B cell (primary cell): ENCODE results near the gene PIGB. TPM values are rescaled to one million over a fixed set of nuclear protein-coding genes. Genes with fewer than 3 reads are reported as not detected.

Experiments
- ATAC-seq: fragments of 200-7000 bp; cut with Tn5 transposase; one replicate; pipeline ENCODE4 v1.10.0; 2021; ENCODE audit warnings: low read depth, mild to moderate bottlenecking, moderate number of reproducible peaks, moderate library complexity
- CTCF ChIA-PET: fragments of 350-600 bp; sonication (Branson Sonifier 250); formaldehyde crosslinking; loops from one replicate; lab custom pipeline; 2021; ENCODE audit warnings: antibody characterized with exemption, inconsistent platforms; lab: Charles Lee
- POLR2A ChIA-PET: fragments of 350-600 bp; sonication (Branson Sonifier 250); formaldehyde crosslinking; loops from one replicate; lab custom pipeline; 2021; ENCODE audit warnings: antibody characterized with exemption; lab: Charles Lee
- DNase-seq: peaks from one replicate; pipeline ENCODE4 v3.0.0; 2013
- H2AFZ ChIP-seq: 2 replicates; pipeline ENCODE4 v1.6.1; 2012; ENCODE audit warnings: mild to moderate bottlenecking, low read depth, low read length; ENCODE audit not compliant: insufficient read depth, poor library complexity, severe bottlenecking
- H3K27ac ChIP-seq, 2 donors: 1 replicate in 1 of 2; 2 replicates in 1 of 2; pipeline ENCODE4 v1.5.1; 2012 to 2013; ENCODE audit warnings: low read length in 2 of 2, mild to moderate bottlenecking in 2 of 2, moderate library complexity in 1 of 2
- H3K27me3 ChIP-seq, 4 experiments: fragments of 200-600 bp in 1 of 4; sonication (generic) in 1 of 4; replicated peaks in 1 of 4; 1 replicate in 2 of 4; 2 replicates in 2 of 4; pipeline versions ENCODE4 v1.6.1 to v1.7.0; 2013 to 2016; ENCODE audit warnings: low read length in 3 of 4, mild to moderate bottlenecking in 2 of 4, mixed read lengths in 1 of 4, moderate library complexity in 1 of 4; ENCODE audit not compliant: insufficient read depth in 4 of 4, control insufficient read depth in 3 of 4; ENCODE audit errors: control extremely low read depth in 1 of 4
- H3K36me3 ChIP-seq, 2 experiments: replicated peaks in 1 of 2; 1 replicate in 1 of 2; 2 replicates in 1 of 2; pipeline versions ENCODE4 v1.6.1 to v1.7.1; 2013; ENCODE audit warnings: low read length in 1 of 2; ENCODE audit not compliant: insufficient read depth in 2 of 2, control insufficient read depth in 1 of 2; ENCODE audit errors: control extremely low read depth in 1 of 2, extremely low read depth in 1 of 2
- H3K4me1 ChIP-seq, 2 donors: fragments of 200-600 bp in 1 of 2; sonication (generic) in 1 of 2; 1 replicate in 1 of 2; 2 replicates in 1 of 2; pipeline versions ENCODE4 v1.5.1 to v1.6.1; 2013 to 2017; ENCODE audit warnings: low read length in 2 of 2; ENCODE audit not compliant: control insufficient read depth in 2 of 2, insufficient read depth in 2 of 2
- H3K4me2 ChIP-seq: replicated peaks from 2 replicates; pipeline ENCODE3; 2012; ENCODE audit warnings: mild to moderate bottlenecking, low read depth, low read length; ENCODE audit not compliant: poor library complexity, severe bottlenecking
- H3K4me3 ChIP-seq, 5 experiments: fragments of 200-600 bp in 1 of 5; sonication (generic) in 1 of 5; 1 replicate in 3 of 5; 2 replicates in 2 of 5; pipeline versions ENCODE4 v1.5.1 to v1.7.0; 2011 to 2016; ENCODE audit warnings: low read length in 4 of 5, mild to moderate bottlenecking in 4 of 5, low read depth in 2 of 5, control low read depth in 1 of 5, moderate library complexity in 1 of 5; ENCODE audit not compliant: insufficient read depth in 1 of 5; ENCODE audit errors: control extremely low read depth in 1 of 5, extremely low read depth in 1 of 5
- H3K79me2 ChIP-seq: fragments of 200-600 bp; sonication (generic); one replicate; pipeline ENCODE4 v1.6.0; 2016; ENCODE audit warnings: low read length; ENCODE audit not compliant: control insufficient read depth, insufficient read depth
- H3K9ac ChIP-seq: fragments of 200-600 bp; sonication (generic); 2 replicates; pipeline ENCODE4 v1.6.1; 2017; ENCODE audit warnings: mild to moderate bottlenecking, low read length, moderate library complexity
- H3K9me3 ChIP-seq, 3 donors: one replicate each; pipeline versions ENCODE4 v1.6.1 to v1.7.1; 2013; ENCODE audit warnings: low read length in 2 of 3; ENCODE audit not compliant: control insufficient read depth in 2 of 3, insufficient read depth in 1 of 3; ENCODE audit errors: control extremely low read depth in 1 of 3
- H4K20me1 ChIP-seq: 2 replicates; pipeline ENCODE4 v1.6.0; 2012; ENCODE audit warnings: mild to moderate bottlenecking, low read length; ENCODE audit not compliant: insufficient read depth, control insufficient read depth, poor library complexity, severe bottlenecking
- H3K27ac Mint-ChIP-seq: one replicate; pipeline ENCODE4 v1.8.0; 2021; ENCODE audit warnings: mixed read lengths
- H3K27me3 Mint-ChIP-seq: one replicate; pipeline ENCODE4 v1.8.0; 2021; ENCODE audit warnings: mixed read lengths
- H3K4me1 Mint-ChIP-seq: one replicate; pipeline ENCODE4 v1.8.0; 2021; ENCODE audit warnings: mixed read lengths
- H3K4me3 Mint-ChIP-seq: one replicate; pipeline ENCODE4 v1.8.0; 2021; ENCODE audit warnings: mixed read lengths
- H3K9me3 Mint-ChIP-seq: one replicate; pipeline ENCODE4 v1.8.0; 2022; ENCODE audit warnings: mixed read lengths; ENCODE audit not compliant: insufficient read depth
- EZH2 ChIP-seq: IDR thresholded peaks from 2 replicates; pipeline ENCODE4 v1.6.1; 2012; ENCODE audit warnings: borderline replicate concordance, low read depth, mild to moderate bottlenecking, moderate library complexity, low read length; ENCODE audit not compliant: insufficient read depth, poor library complexity, severe bottlenecking
- intact Hi-C: fragments of 100-400 bp; cut with micrococcal nuclease; formaldehyde crosslinking; loops from one replicate; pipeline ENCODE4 v1.10.0; 2022
- polyA plus RNA-seq: library from polyadenylated mRNA; depleted of rRNA; stranded (reverse); fragments of >200 nt; gene quantifications from 2 replicates; pipeline ENCODE4 v1.2.3, GENCODE V29; 2012
- total RNA-seq, 2 donors: library from RNA; stranded (reverse); fragments of 120-200 nt in 1 of 2; gene quantifications; 1 replicate in 1 of 2; 2 replicates in 1 of 2; pipeline versions ENCODE4 v1.2.3 to v1.2.4, GENCODE V29; 2013 to 2022
- TF ChIP-seq, protein P1 (sequence below): fragments of 200-600 bp; IDR thresholded peaks from one replicate; pipeline ENCODE4 v1.8.0; 2022; ENCODE audit warnings: antibody characterized with exemption, mild to moderate bottlenecking

Gene PIGB
- total and polyA plus RNA-seq, 2 donors (not counting 1 experiment from before 2014, with no cell fraction given): 21.1 to 41.7 TPM

DNA sequence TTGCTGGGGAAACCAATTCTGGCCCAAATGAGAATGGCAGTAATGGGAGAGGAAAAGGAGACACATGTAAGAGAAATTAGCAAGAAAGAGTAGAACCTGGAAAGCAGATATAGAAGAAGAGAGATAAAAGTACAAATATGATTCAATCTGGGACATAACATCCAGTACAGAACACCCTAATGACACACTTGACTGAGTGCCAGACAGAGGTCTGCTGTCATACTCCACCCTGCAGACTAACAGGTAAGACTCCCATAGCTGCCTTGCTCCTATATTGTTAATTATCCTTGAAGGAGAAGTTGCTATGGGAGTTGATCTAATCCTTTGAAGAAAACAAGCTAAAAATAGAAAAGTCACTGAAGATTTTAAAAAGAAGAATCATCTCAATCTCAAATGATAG lies 68.0 kb downstream of the PIGB start:
- H3K27me3 Mint-ChIP-seq: no peaks in the 10 kb centered on the region
- no peaks in the 10 kb centered on the region for H3K4me1 ChIP-seq
- no peak overlapping the region for H3K27ac ChIP-seq
- ChIA-PET POLR2A (no interaction called here), CTCF (no interaction called here)
- no peak overlapping the region for H3K4me3 ChIP-seq
- peaks cover 2 to 26% of the 10 kb centered on the region in 2 experiments for H3K36me3 ChIP-seq
- no peaks in the 10 kb centered on the region for H3K9me3 ChIP-seq
- DNase-seq (no peak), ATAC-seq (no peak)
- intact Hi-C loops: no loop called here
- H3K9me3 Mint-ChIP-seq: peaks cover 2% of the 10 kb centered on the region
- H3K9ac ChIP-seq: no peak overlapping the region
- TF ChIP-seq, protein P1, sequence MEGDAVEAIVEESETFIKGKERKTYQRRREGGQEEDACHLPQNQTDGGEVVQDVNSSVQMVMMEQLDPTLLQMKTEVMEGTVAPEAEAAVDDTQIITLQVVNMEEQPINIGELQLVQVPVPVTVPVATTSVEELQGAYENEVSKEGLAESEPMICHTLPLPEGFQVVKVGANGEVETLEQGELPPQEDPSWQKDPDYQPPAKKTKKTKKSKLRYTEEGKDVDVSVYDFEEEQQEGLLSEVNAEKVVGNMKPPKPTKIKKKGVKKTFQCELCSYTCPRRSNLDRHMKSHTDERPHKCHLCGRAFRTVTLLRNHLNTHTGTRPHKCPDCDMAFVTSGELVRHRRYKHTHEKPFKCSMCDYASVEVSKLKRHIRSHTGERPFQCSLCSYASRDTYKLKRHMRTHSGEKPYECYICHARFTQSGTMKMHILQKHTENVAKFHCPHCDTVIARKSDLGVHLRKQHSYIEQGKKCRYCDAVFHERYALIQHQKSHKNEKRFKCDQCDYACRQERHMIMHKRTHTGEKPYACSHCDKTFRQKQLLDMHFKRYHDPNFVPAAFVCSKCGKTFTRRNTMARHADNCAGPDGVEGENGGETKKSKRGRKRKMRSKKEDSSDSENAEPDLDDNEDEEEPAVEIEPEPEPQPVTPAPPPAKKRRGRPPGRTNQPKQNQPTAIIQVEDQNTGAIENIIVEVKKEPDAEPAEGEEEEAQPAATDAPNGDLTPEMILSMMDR: no peak
- no peak for TF ChIP-seq EZH2
- no peak overlapping the region for H3K4me3 Mint-ChIP-seq
- no peak overlapping the region for H2AFZ ChIP-seq
- no peaks in the 10 kb centered on the region for H3K79me2 ChIP-seq
- peaks cover 9% of the 10 kb centered on the region for H4K20me1 ChIP-seq
- H3K4me2 ChIP-seq: no peak overlapping the region
- H3K27ac Mint-ChIP-seq: no peak overlapping the region
- no peaks in the 10 kb centered on the region for H3K4me1 Mint-ChIP-seq
- H3K27me3 ChIP-seq: no peaks in the 10 kb centered on the region

DNA sequence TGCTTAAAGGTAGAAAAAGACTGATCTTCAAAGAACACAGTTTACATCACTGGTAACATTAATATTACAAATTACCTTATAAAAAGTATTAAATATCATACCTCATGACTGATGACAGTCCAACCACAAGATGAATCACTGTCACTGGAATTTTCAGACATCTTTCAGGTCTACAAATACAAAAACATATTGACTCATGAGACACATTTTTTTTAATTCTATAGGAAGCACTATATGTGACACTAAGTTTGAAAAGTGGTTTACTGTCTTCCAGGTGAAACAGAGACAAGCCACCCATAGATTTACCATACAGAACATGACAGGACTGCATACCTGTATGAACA lies 70.2 kb downstream of the PIGB start:
- Histone ChIP-seq H3K9ac (no peak overlapping the region), H3K79me2 (peaks cover 2% of the 10 kb centered on the region), H3K27me3 (no peaks in the 10 kb centered on the region), H3K36me3 (peaks cover 2 to 14% of the 10 kb centered on the region in 2 experiments), H3K27ac (no peak overlapping the region), H3K4me2 (no peak overlapping the region), H3K4me3 (no peak overlapping the region), H3K4me1 (no peaks in the 10 kb centered on the region), H2AFZ (no peak overlapping the region), H3K9me3 (no peaks in the 10 kb centered on the region), H4K20me1 (peaks cover 21% of the 10 kb centered on the region)
- H3K4me3 Mint-ChIP-seq: no peak overlapping the region
- H3K9me3 Mint-ChIP-seq: no peaks in the 10 kb centered on the region
- ATAC-seq (no peak), DNase-seq (no peak)
- H3K27me3 Mint-ChIP-seq: no peaks in the 10 kb centered on the region
- no peak for TF ChIP-seq EZH2
- TF ChIP-seq, protein P1: no peak
- H3K27ac Mint-ChIP-seq: no peak overlapping the region
- POLR2A ChIA-PET: interaction anchor here (0.6 kb wide), 1 partner anchor 71 kb away, joined by 3 read pairs; no protein-coding TSS in a partner anchor
- CTCF ChIA-PET: no interaction called here
- intact Hi-C loops: no loop called here
- no peaks in the 10 kb centered on the region for H3K4me1 Mint-ChIP-seq
